Endothelial cell of umbilical vein (primary cell): ENCODE measurements around the gene GSE1. TPM values are rescaled to one million over a fixed set of nuclear protein-coding genes. Genes with fewer than 3 reads are reported as not detected.

Experiments used
- BruUV-seq: library from RNA; stranded (reverse); fragments of 400-500 nt; replicated peaks from 2 replicates; lab custom pipeline; 2021; lab: Mats Ljungman, UMichigan
- CTCF ChIA-PET: fragments of 300-600, 350-600 bp; sonication (Branson Sonifier 250); formaldehyde crosslinking; loops from one replicate; lab custom pipeline; 2021; ENCODE audit warnings: antibody characterized with exemption, inconsistent platforms; lab: Charles Lee
- POLR2A ChIA-PET: fragments of 300-600, 350-600 bp; sonication (Branson Sonifier 250); formaldehyde crosslinking; loops from one replicate; lab custom pipeline; 2021; ENCODE audit warnings: antibody characterized with exemption, inconsistent platforms; lab: Charles Lee
- DNase-seq: peaks from one replicate; pipeline ENCODE4 v3.0.0-alpha.2; 2011; ENCODE audit warnings: low read depth, low spot score
- FAIRE-seq: peaks from 2 replicates; lab custom pipeline; 2011; peaks lifted over from hg19 to GRCh38; lab: Jason Lieb, UNC
- H2AFZ ChIP-seq: 2 replicates; pipeline ENCODE4 v1.6.0; 2012; ENCODE audit warnings: low read depth, low read length, control low read depth, inconsistent platforms
- H3K27ac ChIP-seq: 2 replicates; pipeline ENCODE4 v1.5.1; 2011; ENCODE audit warnings: low read depth, mild to moderate bottlenecking, control low read depth, low read length, moderate library complexity; ENCODE audit not compliant: insufficient read depth
- H3K27me3 ChIP-seq, 2 experiments: 2 replicates each; pipeline versions ENCODE4 v1.6.0 to v1.6.1; 2011; ENCODE audit warnings: low read length in 2 of 2, mixed read lengths in 1 of 2; ENCODE audit not compliant: control insufficient read depth in 2 of 2, insufficient read depth in 2 of 2
- H3K36me3 ChIP-seq, 2 experiments: 2 replicates in 1 of 2; 3 replicates in 1 of 2; pipeline ENCODE4 v1.5.1; 2011; ENCODE audit warnings: low read length in 2 of 2, mild to moderate bottlenecking in 1 of 2, moderate library complexity in 1 of 2; ENCODE audit not compliant: control insufficient read depth in 2 of 2, insufficient read depth in 2 of 2; ENCODE audit errors: extremely low read depth in 1 of 2
- H3K4me1 ChIP-seq: 3 replicates; pipeline ENCODE4 v1.5.1; 2011; ENCODE audit warnings: mild to moderate bottlenecking, low read length; ENCODE audit not compliant: control insufficient read depth, insufficient read depth; ENCODE audit errors: extremely low read depth
- H3K4me2 ChIP-seq: 2 replicates; pipeline ENCODE4 v1.6.1; 2011; ENCODE audit warnings: low read length, control low read depth, mixed read lengths; ENCODE audit not compliant: insufficient read depth
- H3K4me3 ChIP-seq, 3 experiments: fragments of 200-600 bp in 1 of 3; sonication (generic), shearing (Covaris generic) in 1 of 3; replicated peaks in 1 of 3; 2 replicates each; pipeline ENCODE4 v1.5.1; 2011 to 2016; ENCODE audit warnings: control low read depth in 3 of 3, low read length in 3 of 3, mild to moderate bottlenecking in 2 of 3, inconsistent platforms in 1 of 3, low read depth in 1 of 3, moderate library complexity in 1 of 3; ENCODE audit not compliant: insufficient read depth in 1 of 3
- H3K79me2 ChIP-seq: 2 replicates; pipeline ENCODE4 v1.6.0; 2012; ENCODE audit warnings: low read length, inconsistent platforms; ENCODE audit not compliant: control insufficient read depth, insufficient read depth
- H3K9ac ChIP-seq: replicated peaks from 2 replicates; pipeline ENCODE3; 2011; ENCODE audit warnings: low read length, control low read depth; ENCODE audit not compliant: insufficient read depth; ENCODE audit errors: extremely low read depth
- H3K9me1 ChIP-seq: replicated peaks from 3 replicates; pipeline ENCODE4 v1.6.0; 2011; ENCODE audit warnings: mild to moderate bottlenecking, low read length; ENCODE audit not compliant: control insufficient read depth, insufficient read depth; ENCODE audit errors: extremely low read depth
- H3K9me3 ChIP-seq: replicated peaks from 2 replicates; pipeline ENCODE4 v1.5.1; 2012; ENCODE audit warnings: low read length, inconsistent platforms; ENCODE audit not compliant: control insufficient read depth, insufficient read depth
- H4K20me1 ChIP-seq: replicated peaks from 2 replicates; pipeline ENCODE3; 2011; ENCODE audit warnings: mild to moderate bottlenecking, low read length; ENCODE audit not compliant: control insufficient read depth, insufficient read depth; ENCODE audit errors: extremely low read depth
- CTCF ChIP-seq, 2 donors: IDR thresholded peaks; 1 replicate in 1 of 2; 2 replicates in 1 of 2; pipeline ENCODE4 v1.5.1; 2011; ENCODE audit warnings: low read length in 2 of 2, mild to moderate bottlenecking in 2 of 2, moderate library complexity in 2 of 2, control low read depth in 1 of 2, inconsistent platforms in 1 of 2, low read depth in 1 of 2; ENCODE audit not compliant: insufficient read depth in 1 of 2; ENCODE audit errors: extremely low read depth in 1 of 2
- EZH2 ChIP-seq: IDR thresholded peaks from 2 replicates; pipeline ENCODE4 v1.6.1; 2012; ENCODE audit warnings: borderline replicate concordance, low read depth, mild to moderate bottlenecking, moderate library complexity, low read length, inconsistent platforms; ENCODE audit not compliant: severe bottlenecking
- FOS ChIP-seq: IDR thresholded peaks from 2 replicates; pipeline ENCODE4 v1.6.1; 2011; ENCODE audit warnings: mild to moderate bottlenecking, low read length, moderate library complexity, borderline replicate concordance; ENCODE audit not compliant: insufficient read depth
- GATA2 ChIP-seq: IDR thresholded peaks from 2 replicates; pipeline ENCODE4 v1.7.0; 2011; ENCODE audit warnings: low read depth, mild to moderate bottlenecking, moderate library complexity, mixed read lengths, low read length; ENCODE audit not compliant: insufficient read length, insufficient read depth
- JUN ChIP-seq: IDR thresholded peaks from 2 replicates; pipeline ENCODE4 v1.6.1; 2011; ENCODE audit warnings: borderline replicate concordance, low read depth; ENCODE audit not compliant: insufficient read length, insufficient read depth
- MYC ChIP-seq: IDR thresholded peaks from one replicate; pipeline ENCODE4 v1.6.1; 2011; ENCODE audit warnings: mild to moderate bottlenecking, low read depth, low read length
- POLR2A ChIP-seq: IDR thresholded peaks from 2 replicates; pipeline ENCODE4 v1.6.1; 2012; ENCODE audit warnings: low read depth, mild to moderate bottlenecking, control low read depth, low read length
- POLR2AphosphoS5 ChIP-seq: IDR thresholded peaks from 2 replicates; pipeline ENCODE4 v1.6.1; 2012; ENCODE audit warnings: low read depth, mild to moderate bottlenecking, control low read depth, low read length, moderate library complexity; ENCODE audit not compliant: insufficient read depth
- dilution Hi-C: fragments of 300-500 bp; cut with MboI; formaldehyde crosslinking; loops from one replicate; pipeline ENCODE4 v1.15.0; 2019; ENCODE audit warnings: low sequenced_read_pairs; ENCODE audit not compliant: extremely low pct_ligation_motif_present
- intact Hi-C: fragments of 100-400 bp; cut with micrococcal nuclease; formaldehyde crosslinking; loops from one replicate; pipeline ENCODE4 v1.10.0; 2022
- polyA plus RNA-seq, 4 experiments: library from polyadenylated mRNA; depleted of rRNA in 3 of 4; stranded (reverse) in 3 of 4; unstranded in 1 of 4; fragments of >200 nt; gene quantifications; 2 replicates each; pipeline versions ENCODE4 v1.2.1 to v1.2.3, GENCODE V29; 2011 to 2012; ENCODE audit warnings: missing spikeins in 1 of 4
- total RNA-seq: library from RNA; stranded (reverse); gene quantifications from 2 replicates; pipeline ENCODE4 v1.2.3, GENCODE V29; 2021
- TF ChIP-seq, protein P1 (sequence below): IDR thresholded peaks from 2 replicates; pipeline ENCODE4 v1.6.1; 2011; ENCODE audit not compliant: insufficient read depth, insufficient read length

The GSE1 gene
- total and polyA plus RNA-seq, 2 donors (not counting 3 experiments of a cell fraction or from before 2014, with no cell fraction given) = 4.2 to 18.3 TPM

DNA sequence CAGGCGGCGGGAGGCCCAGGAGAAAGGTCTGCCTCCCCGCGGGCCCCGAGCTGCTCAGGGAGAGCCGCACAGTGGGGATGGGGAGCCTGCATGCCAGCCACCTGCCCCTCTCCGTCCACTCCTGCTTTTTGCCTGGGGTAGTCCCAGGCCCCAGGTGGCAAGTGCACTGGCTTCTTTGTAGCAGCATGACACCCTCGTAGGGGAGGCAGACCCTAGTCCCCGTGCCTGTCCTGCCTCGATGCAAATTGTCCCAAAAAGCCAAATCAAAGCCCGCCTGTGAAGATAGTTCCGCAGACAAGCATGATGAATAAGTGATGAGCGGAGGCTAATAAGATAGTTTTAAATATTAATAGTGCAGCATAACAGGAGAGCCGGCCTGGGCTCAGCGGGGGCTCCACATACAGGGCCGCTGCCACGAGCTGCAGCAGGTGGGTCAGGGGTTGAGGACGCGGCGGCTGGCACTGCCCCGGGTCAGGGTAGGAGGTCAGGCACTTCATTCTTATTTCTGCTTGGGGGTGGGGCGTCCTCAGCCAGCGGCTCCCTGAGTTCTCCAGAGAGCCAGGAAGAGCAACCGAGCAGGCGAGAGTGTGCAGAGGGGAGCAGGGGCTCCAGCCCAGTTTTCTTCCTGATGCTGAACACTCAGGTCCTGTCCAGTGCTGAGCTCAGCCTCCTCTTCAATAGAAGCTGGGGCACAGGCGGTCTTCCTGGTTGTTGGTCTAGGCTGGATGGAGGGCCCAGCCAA is 48.8 kb downstream of the GSE1 start:
- H3K79me2 ChIP-seq = no peaks in the 10 kb centered on the region
- no peaks in the 10 kb centered on the region for H3K9me3 ChIP-seq
- no peak for FAIRE-seq
- H3K27me3 ChIP-seq = no peaks in the 10 kb centered on the region
- ChIA-PET POLR2A (no interaction called here), CTCF (interaction anchor here (1.0 to 8.2 kb wide), 3 partner anchors 13 to 57 kb away, joined by 3 to 119 read pairs (median 3); no protein-coding TSS in a partner anchor)
- H3K27ac ChIP-seq = no peak overlapping the region
- H3K36me3 ChIP-seq = peaks cover 0 to 3% of the 10 kb centered on the region in 2 experiments
- intact Hi-C loops (no loop called here), dilution Hi-C loops (no loop called here)
- no peak overlapping the region for H3K4me2 ChIP-seq
- no peak overlapping the region for H3K4me3 ChIP-seq
- no peak for DNase-seq
- H2AFZ ChIP-seq = no peak overlapping the region
- no TSS peak for BruUV-seq
- H3K9ac ChIP-seq = no peak overlapping the region
- H3K9me1 ChIP-seq = no peaks in the 10 kb centered on the region
- H4K20me1 ChIP-seq = no peaks in the 10 kb centered on the region
- H3K4me1 ChIP-seq = no peaks in the 10 kb centered on the region
- no peak for TF ChIP-seq GATA2
- TF ChIP-seq EZH2 = no peak
- TF ChIP-seq FOS = no peak

DNA sequence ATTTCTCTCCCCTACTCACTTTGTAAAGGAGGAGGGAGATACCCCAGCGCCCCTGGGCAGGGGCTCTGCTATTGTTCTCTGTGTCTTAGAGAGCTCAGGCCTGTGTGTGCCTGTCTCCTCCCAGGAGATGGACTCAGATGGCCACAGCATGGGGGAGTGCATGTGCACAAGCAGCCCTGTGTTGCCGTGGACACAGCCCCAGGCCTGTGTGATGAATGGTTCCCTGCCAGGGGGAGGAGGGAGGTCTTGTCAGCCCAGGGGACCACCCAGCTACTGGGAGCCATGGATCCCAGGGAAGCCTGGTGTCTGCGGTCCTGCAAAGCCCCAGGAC is 49.3 kb downstream of the GSE1 start:
- ChIA-PET CTCF (interaction anchor here (8.2 kb wide), 1 partner anchor 56 kb away, joined by 119 read pairs; no protein-coding TSS in a partner anchor), POLR2A (no interaction called here)
- TF ChIP-seq JUN (no peak), CTCF (IDR thresholded peaks at IDR 0.05; ENCODE audit: extremely low read depth in 1 of 2, insufficient read depth in 1 of 2, low read depth in 1 of 2, low read length in 2 of 2) (no peak), FOS (no peak), POLR2A (no peak), GATA2 (no peak), POLR2AphosphoS5 (no peak), EZH2 (no peak), MYC (no peak)
- TF ChIP-seq, protein P1, sequence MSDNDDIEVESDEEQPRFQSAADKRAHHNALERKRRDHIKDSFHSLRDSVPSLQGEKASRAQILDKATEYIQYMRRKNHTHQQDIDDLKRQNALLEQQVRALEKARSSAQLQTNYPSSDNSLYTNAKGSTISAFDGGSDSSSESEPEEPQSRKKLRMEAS = no peak
- Histone ChIP-seq H3K79me2 (no peaks in the 10 kb centered on the region), H3K27ac (no peak overlapping the region), H3K9me3 (no peaks in the 10 kb centered on the region), H3K27me3 (no peaks in the 10 kb centered on the region), H2AFZ (no peak overlapping the region), H3K4me1 (no peaks in the 10 kb centered on the region), H3K9me1 (no peaks in the 10 kb centered on the region), H3K4me2 (no peak overlapping the region), H3K9ac (no peak overlapping the region), H4K20me1 (no peaks in the 10 kb centered on the region), H3K36me3 (peaks cover 0 to 3% of the 10 kb centered on the region in 2 experiments), H3K4me3 (no peak overlapping the region)
- intact Hi-C loops (no loop called here), dilution Hi-C loops (no loop called here)
- no peak for FAIRE-seq
- no peak for DNase-seq
- no TSS peak for BruUV-seq
